Measurements from ENCODE around the gene MAPKAPK2.

DNA sequence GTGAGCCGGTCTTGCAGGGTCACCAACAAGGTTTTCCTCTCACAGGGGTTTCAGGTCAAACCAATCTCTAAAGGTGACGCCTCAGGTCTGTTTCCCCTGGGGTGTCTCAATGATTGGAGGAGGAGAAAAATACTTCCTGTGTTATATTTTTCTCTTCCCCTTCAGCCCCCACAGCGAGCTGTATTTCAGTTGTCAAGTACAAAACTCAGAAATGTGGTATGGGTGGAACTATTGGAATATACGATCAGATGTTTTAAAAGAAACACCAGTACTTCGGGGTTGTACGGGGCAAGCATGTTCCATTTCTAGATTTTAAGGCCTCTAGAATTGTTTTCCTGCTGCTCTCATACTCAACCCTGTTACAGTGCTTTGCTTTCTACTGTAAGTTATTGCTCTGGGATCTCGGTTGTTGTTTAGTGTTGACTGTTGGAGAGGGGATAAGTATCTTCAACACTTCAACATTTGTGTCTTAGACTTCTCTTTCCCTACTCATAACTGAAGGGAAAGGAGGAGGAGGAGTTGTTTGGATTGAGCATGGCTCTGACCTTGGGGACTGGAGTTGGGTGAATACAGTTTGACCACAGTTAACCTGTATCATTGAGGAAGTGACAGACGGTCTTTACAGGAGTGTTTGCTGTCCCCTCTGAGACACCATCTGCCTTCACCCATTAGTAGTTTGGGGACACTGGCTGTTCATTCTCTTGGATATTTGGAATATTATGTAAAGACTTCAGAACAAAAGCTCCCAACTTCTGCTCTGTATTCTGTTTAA, 2.0 kb downstream of the MAPKAPK2 start:
- TF ChIP-seq, protein P1, sequence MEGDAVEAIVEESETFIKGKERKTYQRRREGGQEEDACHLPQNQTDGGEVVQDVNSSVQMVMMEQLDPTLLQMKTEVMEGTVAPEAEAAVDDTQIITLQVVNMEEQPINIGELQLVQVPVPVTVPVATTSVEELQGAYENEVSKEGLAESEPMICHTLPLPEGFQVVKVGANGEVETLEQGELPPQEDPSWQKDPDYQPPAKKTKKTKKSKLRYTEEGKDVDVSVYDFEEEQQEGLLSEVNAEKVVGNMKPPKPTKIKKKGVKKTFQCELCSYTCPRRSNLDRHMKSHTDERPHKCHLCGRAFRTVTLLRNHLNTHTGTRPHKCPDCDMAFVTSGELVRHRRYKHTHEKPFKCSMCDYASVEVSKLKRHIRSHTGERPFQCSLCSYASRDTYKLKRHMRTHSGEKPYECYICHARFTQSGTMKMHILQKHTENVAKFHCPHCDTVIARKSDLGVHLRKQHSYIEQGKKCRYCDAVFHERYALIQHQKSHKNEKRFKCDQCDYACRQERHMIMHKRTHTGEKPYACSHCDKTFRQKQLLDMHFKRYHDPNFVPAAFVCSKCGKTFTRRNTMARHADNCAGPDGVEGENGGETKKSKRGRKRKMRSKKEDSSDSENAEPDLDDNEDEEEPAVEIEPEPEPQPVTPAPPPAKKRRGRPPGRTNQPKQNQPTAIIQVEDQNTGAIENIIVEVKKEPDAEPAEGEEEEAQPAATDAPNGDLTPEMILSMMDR (IDR thresholded peaks at IDR 0.05; ENCODE audit: poor library complexity, severe bottlenecking) = no peak
- no peak for TF ChIP-seq RAD21 (conservative IDR thresholded peaks at IDR 0.05)
- TF ChIP-seq TAF1 (IDR thresholded peaks at IDR 0.05; ENCODE audit: low read depth) = no peak
- no peak for TF ChIP-seq POLR2AphosphoS5 (IDR thresholded peaks at IDR 0.05)
- TF ChIP-seq, protein P2, sequence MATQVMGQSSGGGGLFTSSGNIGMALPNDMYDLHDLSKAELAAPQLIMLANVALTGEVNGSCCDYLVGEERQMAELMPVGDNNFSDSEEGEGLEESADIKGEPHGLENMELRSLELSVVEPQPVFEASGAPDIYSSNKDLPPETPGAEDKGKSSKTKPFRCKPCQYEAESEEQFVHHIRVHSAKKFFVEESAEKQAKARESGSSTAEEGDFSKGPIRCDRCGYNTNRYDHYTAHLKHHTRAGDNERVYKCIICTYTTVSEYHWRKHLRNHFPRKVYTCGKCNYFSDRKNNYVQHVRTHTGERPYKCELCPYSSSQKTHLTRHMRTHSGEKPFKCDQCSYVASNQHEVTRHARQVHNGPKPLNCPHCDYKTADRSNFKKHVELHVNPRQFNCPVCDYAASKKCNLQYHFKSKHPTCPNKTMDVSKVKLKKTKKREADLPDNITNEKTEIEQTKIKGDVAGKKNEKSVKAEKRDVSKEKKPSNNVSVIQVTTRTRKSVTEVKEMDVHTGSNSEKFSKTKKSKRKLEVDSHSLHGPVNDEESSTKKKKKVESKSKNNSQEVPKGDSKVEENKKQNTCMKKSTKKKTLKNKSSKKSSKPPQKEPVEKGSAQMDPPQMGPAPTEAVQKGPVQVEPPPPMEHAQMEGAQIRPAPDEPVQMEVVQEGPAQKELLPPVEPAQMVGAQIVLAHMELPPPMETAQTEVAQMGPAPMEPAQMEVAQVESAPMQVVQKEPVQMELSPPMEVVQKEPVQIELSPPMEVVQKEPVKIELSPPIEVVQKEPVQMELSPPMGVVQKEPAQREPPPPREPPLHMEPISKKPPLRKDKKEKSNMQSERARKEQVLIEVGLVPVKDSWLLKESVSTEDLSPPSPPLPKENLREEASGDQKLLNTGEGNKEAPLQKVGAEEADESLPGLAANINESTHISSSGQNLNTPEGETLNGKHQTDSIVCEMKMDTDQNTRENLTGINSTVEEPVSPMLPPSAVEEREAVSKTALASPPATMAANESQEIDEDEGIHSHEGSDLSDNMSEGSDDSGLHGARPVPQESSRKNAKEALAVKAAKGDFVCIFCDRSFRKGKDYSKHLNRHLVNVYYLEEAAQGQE (IDR thresholded peaks at IDR 0.05; ENCODE audit: borderline replicate concordance) = no peak
- TF ChIP-seq EZH2 (IDR thresholded peaks at IDR 0.05; ENCODE audit: borderline replicate concordance, insufficient read depth, low read length, poor library complexity, severe bottlenecking) = no peak
- TF ChIP-seq MXI1 (conservative IDR thresholded peaks at IDR 0.05; ENCODE audit: poor library complexity, severe bottlenecking) = no peak
- no peak for TF ChIP-seq EP300 (conservative IDR thresholded peaks at IDR 0.05; ENCODE audit: poor library complexity, severe bottlenecking)
- no peak for TF ChIP-seq SMC3 (conservative IDR thresholded peaks at IDR 0.05; ENCODE audit: poor library complexity)
